Smooth muscle cell (in vitro differentiated cells): ENCODE measurements around the gene PHLPP1. TPM values are rescaled to one million over a fixed set of nuclear protein-coding genes. Genes with fewer than 3 reads are reported as not detected.

Experiments used
- DNase-seq: peaks from one replicate; lab custom pipeline; 2025; ENCODE audit not compliant: unreplicated experiment; lab: John Stamatoyannopoulos, UW
- H2AFZ ChIP-seq: fragments of 200-600 bp; sonication (generic); 2 replicates; pipeline ENCODE4 v1.6.0; 2016; ENCODE audit warnings: antibody characterized with exemption, low read depth, mild to moderate bottlenecking
- H3F3A ChIP-seq: fragments of 200-600 bp; sonication (generic); 2 replicates; pipeline ENCODE4 v1.6.0; 2017; ENCODE audit warnings: antibody characterized with exemption, low read depth
- H3K27ac ChIP-seq: fragments of 200-600 bp; sonication (generic); 2 replicates; pipeline ENCODE4 v1.5.1; 2016; ENCODE audit warnings: low read depth, mild to moderate bottlenecking
- H3K27me3 ChIP-seq: fragments of 200-600 bp; sonication (generic); 2 replicates; pipeline ENCODE4 v1.6.1; 2016; ENCODE audit warnings: low read depth, mild to moderate bottlenecking
- H3K36me3 ChIP-seq: fragments of 200-600 bp; sonication (generic); 2 replicates; pipeline ENCODE4 v1.5.1; 2016; ENCODE audit warnings: low read depth
- H3K4me1 ChIP-seq: fragments of 200-600 bp; sonication (generic); 2 replicates; pipeline ENCODE4 v1.5.1; 2016; ENCODE audit warnings: low read depth
- H3K4me2 ChIP-seq: fragments of 200-600 bp; sonication (generic); 2 replicates; pipeline ENCODE4 v1.6.0; 2016; ENCODE audit warnings: mild to moderate bottlenecking
- H3K4me3 ChIP-seq: fragments of 200-600 bp; sonication (generic); 2 replicates; pipeline ENCODE4 v1.5.1; 2016; ENCODE audit warnings: mild to moderate bottlenecking
- H3K79me2 ChIP-seq: fragments of 200-600 bp; sonication (generic); 2 replicates; pipeline ENCODE4 v1.6.0; 2016; ENCODE audit warnings: low read depth, mild to moderate bottlenecking
- H3K9ac ChIP-seq: fragments of 200-600 bp; sonication (generic); 2 replicates; pipeline ENCODE4 v1.6.0; 2016; ENCODE audit warnings: low read depth
- H3K9me3 ChIP-seq: fragments of 200-600 bp; sonication (generic); replicated peaks from 2 replicates; pipeline ENCODE4 v1.5.1; 2016; ENCODE audit warnings: low read depth
- H4K20me1 ChIP-seq: fragments of 200-600 bp; sonication (generic); 2 replicates; pipeline ENCODE4 v1.6.0; 2016; ENCODE audit warnings: low read depth
- WGBS: methylation state at CpG from one replicate; pipeline ENCODE4 v1.1.7; 2016; ENCODE audit warnings: low lambda C conversion rate; 5-methylcytosine and 5-hydroxymethylcytosine counted together
- polyA plus RNA-seq: library from polyadenylated mRNA; unstranded; fragments of >200 nt; fragmentation: Nextera tagmentation; extraction: Ambion mirVana; gene quantifications from 2 replicates; pipeline ENCODE4 v1.2.1, GENCODE V29; 2016
- total RNA-seq: library from RNA; depleted of rRNA; stranded (reverse); fragments of >200 nt; gene quantifications from 2 replicates; pipeline ENCODE4 v1.2.3, GENCODE V29; 2014
- TF ChIP-seq, protein P1 (sequence below): fragments of 200-600 bp; sonication (generic); IDR thresholded peaks from 2 replicates; pipeline ENCODE4 v1.5.1; 2017; ENCODE audit warnings: borderline replicate concordance, mild to moderate bottlenecking, antibody characterized with exemption; ENCODE audit not compliant: insufficient read depth, poor library complexity, severe bottlenecking

Gene PHLPP1
- total and polyA plus RNA-seq, 2 experiments from 2014 or later: 1.1 to 4.3 TPM

GRCh38 chr18:62721839-62722795 is 6.8 kb downstream of the PHLPP1 start:
- DNase-seq: no peak
- no peaks in the 10 kb centered on the region for H3K27me3 ChIP-seq
- peak overlapping the region; percentile 98 for H3K4me2 ChIP-seq
- H3K9me3 ChIP-seq: no peaks in the 10 kb centered on the region
- H3K9ac ChIP-seq: peak overlapping the region; percentile 16
- H3K27ac ChIP-seq: no peak overlapping the region
- H3F3A ChIP-seq: no peaks in the 10 kb centered on the region
- 48% methylated on average over 8 of the region's 8 CpGs for WGBS
- peak overlapping the region; percentile 32 for H2AFZ ChIP-seq
- peaks cover 54% of the 10 kb centered on the region for H3K4me1 ChIP-seq
- peaks cover 15% of the 10 kb centered on the region for H4K20me1 ChIP-seq
- no peak overlapping the region for H3K4me3 ChIP-seq
- peaks cover 77% of the 10 kb centered on the region for H3K79me2 ChIP-seq
- TF ChIP-seq, protein P1, sequence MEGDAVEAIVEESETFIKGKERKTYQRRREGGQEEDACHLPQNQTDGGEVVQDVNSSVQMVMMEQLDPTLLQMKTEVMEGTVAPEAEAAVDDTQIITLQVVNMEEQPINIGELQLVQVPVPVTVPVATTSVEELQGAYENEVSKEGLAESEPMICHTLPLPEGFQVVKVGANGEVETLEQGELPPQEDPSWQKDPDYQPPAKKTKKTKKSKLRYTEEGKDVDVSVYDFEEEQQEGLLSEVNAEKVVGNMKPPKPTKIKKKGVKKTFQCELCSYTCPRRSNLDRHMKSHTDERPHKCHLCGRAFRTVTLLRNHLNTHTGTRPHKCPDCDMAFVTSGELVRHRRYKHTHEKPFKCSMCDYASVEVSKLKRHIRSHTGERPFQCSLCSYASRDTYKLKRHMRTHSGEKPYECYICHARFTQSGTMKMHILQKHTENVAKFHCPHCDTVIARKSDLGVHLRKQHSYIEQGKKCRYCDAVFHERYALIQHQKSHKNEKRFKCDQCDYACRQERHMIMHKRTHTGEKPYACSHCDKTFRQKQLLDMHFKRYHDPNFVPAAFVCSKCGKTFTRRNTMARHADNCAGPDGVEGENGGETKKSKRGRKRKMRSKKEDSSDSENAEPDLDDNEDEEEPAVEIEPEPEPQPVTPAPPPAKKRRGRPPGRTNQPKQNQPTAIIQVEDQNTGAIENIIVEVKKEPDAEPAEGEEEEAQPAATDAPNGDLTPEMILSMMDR: no peak
- no peaks in the 10 kb centered on the region for H3K36me3 ChIP-seq

DNA sequence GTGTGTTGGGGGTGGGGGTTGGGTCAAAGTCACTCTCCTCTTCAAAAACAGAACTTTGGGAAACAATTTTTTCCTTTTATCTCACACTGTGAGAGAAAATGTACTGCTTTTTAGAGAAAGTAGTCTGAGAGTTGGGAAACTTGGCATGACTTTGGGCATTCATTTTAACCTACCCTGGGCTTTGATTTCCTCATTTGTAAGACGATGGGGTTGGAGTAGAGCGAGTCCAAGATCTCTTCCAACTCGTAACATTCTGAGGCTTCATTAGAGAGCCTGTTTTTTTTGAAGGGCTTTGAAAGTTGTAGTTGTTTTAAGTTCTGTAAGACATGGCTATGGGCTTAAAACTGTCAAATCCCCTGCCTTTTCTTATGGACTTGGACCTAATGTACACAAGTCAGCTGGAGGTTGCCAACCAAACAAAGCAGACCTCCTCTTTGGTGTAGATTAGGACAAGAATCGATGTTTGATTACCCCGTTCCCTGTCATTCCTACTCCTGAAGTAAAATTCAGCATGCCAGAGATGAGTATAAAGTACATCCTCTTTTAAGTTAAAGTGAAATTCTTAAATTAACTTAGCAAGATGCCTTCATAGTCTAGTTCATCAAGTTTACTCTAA is 8.4 kb downstream of the PHLPP1 start:
- WGBS: 44% methylated on average over 5 of the region's 5 CpGs
- H3K4me1 ChIP-seq: peaks cover 43% of the 10 kb centered on the region
- no peaks in the 10 kb centered on the region for H3F3A ChIP-seq
- no peak for DNase-seq
- H3K4me2 ChIP-seq: peak overlapping the region; percentile 16
- no peaks in the 10 kb centered on the region for H3K9me3 ChIP-seq
- TF ChIP-seq, protein P1: no peak
- H4K20me1 ChIP-seq: peaks cover 1% of the 10 kb centered on the region
- H2AFZ ChIP-seq: peak overlapping the region; percentile 3
- no peak overlapping the region for H3K9ac ChIP-seq
- no peaks in the 10 kb centered on the region for H3K36me3 ChIP-seq
- H3K27me3 ChIP-seq: no peaks in the 10 kb centered on the region
- peak overlapping the region; percentile 8 for H3K4me3 ChIP-seq
- H3K79me2 ChIP-seq: peaks cover 76% of the 10 kb centered on the region
- H3K27ac ChIP-seq: no peak overlapping the region

GRCh38 chr18:62725896-62726295 is 10.6 kb downstream of the PHLPP1 start:
- no peaks in the 10 kb centered on the region for H3F3A ChIP-seq
- H3K9ac ChIP-seq: no peak overlapping the region
- no peaks in the 10 kb centered on the region for H3K27me3 ChIP-seq
- DNase-seq: no peak
- no peak overlapping the region for H3K4me2 ChIP-seq
- H3K27ac ChIP-seq: no peak overlapping the region
- no peaks in the 10 kb centered on the region for H4K20me1 ChIP-seq
- peaks cover 62% of the 10 kb centered on the region for H3K79me2 ChIP-seq
- TF ChIP-seq, protein P1: no peak
- no peaks in the 10 kb centered on the region for H3K36me3 ChIP-seq
- WGBS: 94% methylated on average over 3 of the region's 3 CpGs
- no peaks in the 10 kb centered on the region for H3K9me3 ChIP-seq
- H2AFZ ChIP-seq: no peak overlapping the region
- no peak overlapping the region for H3K4me3 ChIP-seq
- peaks cover 22% of the 10 kb centered on the region for H3K4me1 ChIP-seq
